A673 (cell line): ENCODE measurements around the gene CDAN1. TPM values are rescaled to one million over a fixed set of nuclear protein-coding genes. Genes with fewer than 3 reads are reported as not detected.

Experiments
- BruUV-seq: library from RNA; stranded (reverse); fragments of 400-500 nt; replicated peaks from 2 replicates; lab custom pipeline; 2021; lab: Mats Ljungman, UMichigan
- CTCF ChIA-PET: fragments of 300-600 bp; sonication (Branson Sonifier 250); formaldehyde crosslinking; loops from one replicate; lab custom pipeline; 2022; ENCODE audit warnings: antibody characterized with exemption; lab: Charles Lee
- POLR2A ChIA-PET: fragments of 300-600 bp; sonication (Branson Sonifier 250); formaldehyde crosslinking; loops from one replicate; lab custom pipeline; 2022; ENCODE audit warnings: antibody characterized with exemption; ENCODE audit not compliant: low non-redundant PET; lab: Charles Lee
- DNase-seq: peaks from one replicate; pipeline ENCODE4 v3.0.0-alpha.2; 2015; ENCODE audit warnings: low spot score
- H3K27ac ChIP-seq: fragments of 200-600 bp; sonication (generic); 2 replicates; pipeline ENCODE4 v1.5.1; 2016; ENCODE audit warnings: mixed run types, low read depth, mild to moderate bottlenecking, mixed read lengths, antibody characterized with exemption, low read length; ENCODE audit not compliant: poor library complexity, severe bottlenecking
- H3K27me3 ChIP-seq: fragments of 200-600 bp; sonication (generic); replicated peaks from 2 replicates; pipeline ENCODE4 v1.6.1; 2017; ENCODE audit warnings: mixed run types, low read depth, mild to moderate bottlenecking, mixed read lengths, antibody characterized with exemption, low read length; ENCODE audit not compliant: insufficient read depth, poor library complexity
- H3K36me3 ChIP-seq: fragments of 200-600 bp; sonication (generic); 2 replicates; pipeline ENCODE4 v1.6.1; 2016; ENCODE audit warnings: mixed run types, mild to moderate bottlenecking, mixed read lengths, antibody characterized with exemption, low read length; ENCODE audit not compliant: insufficient read depth, poor library complexity, severe bottlenecking
- H3K4me1 ChIP-seq: fragments of 200-600 bp; sonication (generic); 2 replicates; pipeline ENCODE4 v1.6.1; 2017; ENCODE audit warnings: mixed run types, mild to moderate bottlenecking, mixed read lengths, antibody characterized with exemption, low read length; ENCODE audit not compliant: insufficient read depth, poor library complexity, severe bottlenecking
- H3K4me3 ChIP-seq: fragments of 200-600 bp; sonication (generic); 2 replicates; pipeline ENCODE4 v1.5.1; 2016; ENCODE audit warnings: low read depth, mixed run types, mild to moderate bottlenecking, mixed read lengths, low read length; ENCODE audit not compliant: poor library complexity, severe bottlenecking
- H3K9me3 ChIP-seq: fragments of 200-600 bp; sonication (generic); 2 replicates; pipeline ENCODE4 v1.6.1; 2016; ENCODE audit warnings: mixed run types, low read depth, mild to moderate bottlenecking, mixed read lengths, antibody characterized with exemption, low read length; ENCODE audit not compliant: poor library complexity, severe bottlenecking
- EZH2 ChIP-seq: fragments of 200-600 bp; sonication (generic); IDR thresholded peaks from 2 replicates; pipeline ENCODE4 v1.6.1; 2017; ENCODE audit warnings: borderline replicate concordance, low read depth, mild to moderate bottlenecking, mixed read lengths, antibody characterized with exemption, low read length; ENCODE audit not compliant: poor library complexity, severe bottlenecking
- intact Hi-C: fragments of 100-400 bp; cut with micrococcal nuclease; formaldehyde crosslinking; loops from one replicate; pipeline ENCODE4 v1.10.0; 2022; ENCODE audit not compliant: unreplicated experiment
- total RNA-seq: library from RNA; stranded (reverse); gene quantifications from 2 replicates; pipeline ENCODE4 v1.2.3, GENCODE V29; 2021
- TF ChIP-seq, protein P1 (sequence below): fragments of 300-800, 200-600 bp; sonication (generic); conservative IDR thresholded peaks from 2 replicates; pipeline ENCODE4 v1.5.1; 2017; ENCODE audit warnings: low read depth, mild to moderate bottlenecking, antibody characterized with exemption, low read length, moderate library complexity, mixed read lengths

CDAN1 gene
- total RNA-seq, 1 experiment from 2014 or later = 29.5 TPM

DNA sequence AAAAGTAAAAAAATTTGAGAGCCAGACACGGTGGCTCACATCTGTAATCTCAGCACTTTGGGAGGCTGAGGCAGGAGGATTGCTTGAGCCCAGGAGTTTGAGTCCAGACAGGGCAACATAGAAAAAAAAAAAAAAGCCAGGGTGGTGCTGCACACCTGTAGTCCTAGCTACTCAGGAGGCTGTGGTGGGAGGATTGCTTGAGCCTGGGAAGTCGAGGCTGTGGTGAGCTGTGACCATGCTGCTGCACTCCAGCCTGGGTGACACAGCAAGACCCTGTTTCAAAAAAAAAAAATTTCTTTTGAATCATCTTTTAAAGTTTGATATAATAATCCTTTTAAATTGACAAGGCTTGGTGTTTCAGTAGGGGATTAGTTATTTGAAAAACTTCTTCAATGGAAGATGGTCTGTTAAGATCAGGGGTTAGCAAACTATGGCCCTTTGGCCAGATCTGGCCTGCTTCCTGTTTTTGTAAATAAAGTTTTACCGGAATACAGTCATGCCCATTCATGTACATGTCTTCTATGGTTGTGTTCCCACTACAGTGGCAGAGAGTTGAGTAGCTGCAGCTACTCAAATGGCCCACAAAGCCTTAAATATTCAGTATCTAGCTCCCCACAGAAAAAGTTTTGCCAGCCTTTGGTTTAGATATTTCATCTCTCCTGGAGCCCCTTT, 28.9 kb downstream of the CDAN1 start:
- intact Hi-C loops = no loop called here
- POLR2A ChIA-PET = interaction anchor here (0.9 kb wide), 1 partner anchor 569 kb away, joined by 3 read pairs; no protein-coding TSS in a partner anchor
- CTCF ChIA-PET = interaction anchor here (0.7 kb wide), 1 partner anchor 215 kb away, joined by 3 read pairs; no protein-coding TSS in a partner anchor

DNA sequence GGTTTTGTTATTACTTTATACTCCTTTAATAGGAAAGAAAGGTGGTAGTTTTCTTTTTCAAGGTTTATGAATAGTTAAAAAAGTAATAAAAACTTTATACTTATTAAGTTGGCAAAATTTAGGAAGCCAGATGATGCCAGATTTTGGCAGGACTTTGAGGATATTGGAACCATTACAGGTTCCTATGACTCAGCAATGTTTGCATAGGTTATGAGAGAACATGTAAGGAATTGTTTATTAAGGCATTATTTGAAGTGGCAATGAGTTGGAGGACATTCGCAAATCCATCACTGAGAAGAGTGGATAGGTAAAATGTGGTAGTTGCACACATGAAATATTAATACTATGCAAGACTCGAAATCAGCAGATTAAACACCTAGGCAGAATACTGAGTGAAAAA, 29.9 kb downstream of the CDAN1 start:
- intact Hi-C loops = no loop called here
- ChIA-PET CTCF (no interaction called here), POLR2A (no interaction called here)
- no peaks in the 10 kb centered on the region for H3K4me1 ChIP-seq
- no peaks in the 10 kb centered on the region for H3K27me3 ChIP-seq
- no peak for TF ChIP-seq EZH2
- TF ChIP-seq, protein P1, sequence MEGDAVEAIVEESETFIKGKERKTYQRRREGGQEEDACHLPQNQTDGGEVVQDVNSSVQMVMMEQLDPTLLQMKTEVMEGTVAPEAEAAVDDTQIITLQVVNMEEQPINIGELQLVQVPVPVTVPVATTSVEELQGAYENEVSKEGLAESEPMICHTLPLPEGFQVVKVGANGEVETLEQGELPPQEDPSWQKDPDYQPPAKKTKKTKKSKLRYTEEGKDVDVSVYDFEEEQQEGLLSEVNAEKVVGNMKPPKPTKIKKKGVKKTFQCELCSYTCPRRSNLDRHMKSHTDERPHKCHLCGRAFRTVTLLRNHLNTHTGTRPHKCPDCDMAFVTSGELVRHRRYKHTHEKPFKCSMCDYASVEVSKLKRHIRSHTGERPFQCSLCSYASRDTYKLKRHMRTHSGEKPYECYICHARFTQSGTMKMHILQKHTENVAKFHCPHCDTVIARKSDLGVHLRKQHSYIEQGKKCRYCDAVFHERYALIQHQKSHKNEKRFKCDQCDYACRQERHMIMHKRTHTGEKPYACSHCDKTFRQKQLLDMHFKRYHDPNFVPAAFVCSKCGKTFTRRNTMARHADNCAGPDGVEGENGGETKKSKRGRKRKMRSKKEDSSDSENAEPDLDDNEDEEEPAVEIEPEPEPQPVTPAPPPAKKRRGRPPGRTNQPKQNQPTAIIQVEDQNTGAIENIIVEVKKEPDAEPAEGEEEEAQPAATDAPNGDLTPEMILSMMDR = no peak
- DNase-seq = no peak
- no TSS peak for BruUV-seq
- no peaks in the 10 kb centered on the region for H3K9me3 ChIP-seq
- peaks cover 3% of the 10 kb centered on the region for H3K36me3 ChIP-seq
- H3K27ac ChIP-seq = no peak overlapping the region
- no peak overlapping the region for H3K4me3 ChIP-seq

More for the DNA sequence above, 28.9 kb downstream of the CDAN1 start:
- BruUV-seq = no TSS peak
- TF ChIP-seq EZH2 = no peak
- TF ChIP-seq, protein P1 = no peak
- no peaks in the 10 kb centered on the region for H3K27me3 ChIP-seq
- H3K36me3 ChIP-seq = peaks cover 3% of the 10 kb centered on the region
- no peaks in the 10 kb centered on the region for H3K9me3 ChIP-seq
- no peak overlapping the region for H3K4me3 ChIP-seq
- DNase-seq = no peak
- H3K27ac ChIP-seq = no peak overlapping the region
- no peaks in the 10 kb centered on the region for H3K4me1 ChIP-seq

DNA sequence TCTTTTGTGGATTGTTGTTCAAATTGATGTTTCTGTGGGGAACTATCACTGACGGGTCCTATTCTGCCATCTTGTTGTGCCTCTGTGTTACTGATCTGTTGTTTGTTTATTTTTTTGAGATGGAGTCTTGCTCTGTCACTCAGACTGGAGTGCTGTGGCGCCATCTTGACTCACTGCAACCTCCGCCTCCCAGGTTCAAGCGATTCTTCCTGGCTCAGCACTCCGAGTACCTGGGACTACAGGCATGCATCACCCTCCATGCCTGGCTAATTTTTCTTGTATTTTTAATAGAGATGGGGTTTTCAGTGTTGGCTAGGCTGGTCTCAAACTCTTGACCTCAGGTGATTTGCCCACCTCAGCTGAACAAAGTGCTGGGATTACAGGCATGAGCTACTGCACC, 31.6 kb downstream of the CDAN1 start:
- TF ChIP-seq, protein P1 = no peak
- TF ChIP-seq EZH2 = no peak
- intact Hi-C loops = loop anchor here (2.0 kb wide), 1 partner anchor 221 kb away; no protein-coding TSS in a partner anchor
- POLR2A ChIA-PET = no interaction called here
- Histone ChIP-seq H3K4me3 (no peak overlapping the region), H3K4me1 (no peaks in the 10 kb centered on the region), H3K27me3 (no peaks in the 10 kb centered on the region), H3K9me3 (no peaks in the 10 kb centered on the region), H3K27ac (no peak overlapping the region), H3K36me3 (peaks cover 3% of the 10 kb centered on the region)
- CTCF ChIA-PET = no interaction called here
- no TSS peak for BruUV-seq
- DNase-seq = no peak
